ENCODE measurements around the gene MEIOB. TPM values are rescaled to one million over a fixed set of nuclear protein-coding genes. Genes with fewer than 3 reads are reported as not detected.

The MEIOB gene
- total RNA-seq, 3 donors from 2014 or later = not detected

GRCh38 chr16:1917665-1918350, 45.8 kb upstream of the MEIOB start:
- intact Hi-C loops (cut with DNase I, micrococcal nuclease) = no loop called here
- TF ChIP-seq CTCF (IDR thresholded peaks at IDR 0.05) = no peak
- DNase-seq = no peak
- Histone ChIP-seq H3K9me3 (no peaks in the 10 kb centered on the region), H3K36me3 (ENCODE audit: low read depth) (no peaks in the 10 kb centered on the region), H3K4me3 (no peak overlapping the region), H3K4me1 (ENCODE audit: low read depth) (peaks cover 15% of the 10 kb centered on the region)
- no peak for ATAC-seq

- Histone ChIP-seq H3K9me3 (no peaks in the 10 kb centered on the region), H3K4me1 (ENCODE audit: low read depth) (peaks cover 15% of the 10 kb centered on the region), H3K4me3 (no peak overlapping the region), H3K36me3 (ENCODE audit: low read depth) (no peaks in the 10 kb centered on the region)
- TF ChIP-seq CTCF (IDR thresholded peaks at IDR 0.05) = no peak
- ATAC-seq (no peak), DNase-seq (no peak)
- intact Hi-C loops (cut with DNase I, micrococcal nuclease) = no loop called here
Observed at GRCh38 chr16:1917056-1917664, 45.2 kb upstream of the MEIOB start.

- DNase-seq = no peak
- intact Hi-C loops (cut with DNase I, micrococcal nuclease) = no loop called here
- ATAC-seq = no peak
- Histone ChIP-seq H3K36me3 (ENCODE audit: low read depth) (no peaks in the 10 kb centered on the region), H3K4me3 (no peak overlapping the region), H3K9me3 (no peaks in the 10 kb centered on the region), H3K4me1 (ENCODE audit: low read depth) (peaks cover 18% of the 10 kb centered on the region)
- TF ChIP-seq CTCF (IDR thresholded peaks at IDR 0.05) = no peak
Observed at GRCh38 chr16:1916640-1916990, 44.7 kb upstream of the MEIOB start.

- DNase-seq (no peak), ATAC-seq (no peak)
- no peak overlapping the region for H3K4me3 ChIP-seq
- no peaks in the 10 kb centered on the region for H3K36me3 ChIP-seq (ENCODE audit: low read depth)
- TF ChIP-seq CTCF (IDR thresholded peaks at IDR 0.05) = no peak
- H3K4me1 ChIP-seq (ENCODE audit: low read depth) = peaks cover 18% of the 10 kb centered on the region
- intact Hi-C loops (cut with DNase I, micrococcal nuclease) = no loop called here
- no peaks in the 10 kb centered on the region for H3K9me3 ChIP-seq
Observed at GRCh38 chr16:1915732-1916639, 44.0 kb upstream of the MEIOB start.

GRCh38 chr16:1914988-1915387, 43.0 kb upstream of the MEIOB start:
- Histone ChIP-seq H3K4me3 (no peak overlapping the region), H3K9me3 (no peaks in the 10 kb centered on the region), H3K36me3 (ENCODE audit: low read depth) (no peaks in the 10 kb centered on the region), H3K4me1 (ENCODE audit: low read depth) (peaks cover 23% of the 10 kb centered on the region)
- DNase-seq = no peak
- intact Hi-C loops (cut with DNase I, micrococcal nuclease) = no loop called here
- TF ChIP-seq CTCF (IDR thresholded peaks at IDR 0.05) = no peak
- no peak for ATAC-seq
